Measurements from ENCODE around the gene TMEM163. TPM values are rescaled to one million over a fixed set of nuclear protein-coding genes. Genes with fewer than 3 reads are reported as not detected.

The TMEM163 gene
- total RNA-seq, 3 donors from 2014 or later, result 0.41 to 1.5 (median 0.60) TPM

DNA sequence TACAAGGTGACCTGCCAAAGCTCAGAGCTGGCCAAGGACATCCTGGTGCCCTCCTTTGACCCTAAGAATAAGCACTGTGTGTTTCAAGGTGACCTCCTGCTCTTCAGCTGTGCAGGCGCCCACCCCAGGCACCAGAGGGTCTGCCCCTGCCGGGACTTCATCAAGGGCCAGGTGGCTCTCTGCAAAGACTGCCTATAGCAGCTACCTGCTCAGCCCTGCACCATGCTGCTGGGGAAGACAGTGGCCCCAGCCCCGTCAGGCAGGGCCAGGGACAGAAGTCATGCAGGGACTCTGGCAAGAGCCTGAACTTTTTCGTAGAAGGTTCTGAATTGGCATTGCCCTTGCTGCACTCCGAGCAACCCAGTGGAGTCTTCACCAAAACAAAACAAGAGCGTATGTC lies 270.1 kb downstream of the TMEM163 start:
- H3K36me3 ChIP-seq (ENCODE audit: low read depth), result no peaks in the 10 kb centered on the region
- no peak overlapping the region for H3K4me3 ChIP-seq
- TF ChIP-seq, protein P1, sequence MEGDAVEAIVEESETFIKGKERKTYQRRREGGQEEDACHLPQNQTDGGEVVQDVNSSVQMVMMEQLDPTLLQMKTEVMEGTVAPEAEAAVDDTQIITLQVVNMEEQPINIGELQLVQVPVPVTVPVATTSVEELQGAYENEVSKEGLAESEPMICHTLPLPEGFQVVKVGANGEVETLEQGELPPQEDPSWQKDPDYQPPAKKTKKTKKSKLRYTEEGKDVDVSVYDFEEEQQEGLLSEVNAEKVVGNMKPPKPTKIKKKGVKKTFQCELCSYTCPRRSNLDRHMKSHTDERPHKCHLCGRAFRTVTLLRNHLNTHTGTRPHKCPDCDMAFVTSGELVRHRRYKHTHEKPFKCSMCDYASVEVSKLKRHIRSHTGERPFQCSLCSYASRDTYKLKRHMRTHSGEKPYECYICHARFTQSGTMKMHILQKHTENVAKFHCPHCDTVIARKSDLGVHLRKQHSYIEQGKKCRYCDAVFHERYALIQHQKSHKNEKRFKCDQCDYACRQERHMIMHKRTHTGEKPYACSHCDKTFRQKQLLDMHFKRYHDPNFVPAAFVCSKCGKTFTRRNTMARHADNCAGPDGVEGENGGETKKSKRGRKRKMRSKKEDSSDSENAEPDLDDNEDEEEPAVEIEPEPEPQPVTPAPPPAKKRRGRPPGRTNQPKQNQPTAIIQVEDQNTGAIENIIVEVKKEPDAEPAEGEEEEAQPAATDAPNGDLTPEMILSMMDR (IDR thresholded peaks at IDR 0.05), result no peak
- DNase-seq (no peak), ATAC-seq (no peak)
- no peaks in the 10 kb centered on the region for H3K4me1 ChIP-seq (ENCODE audit: low read depth)
- no peaks in the 10 kb centered on the region for H3K9me3 ChIP-seq
- intact Hi-C loops (cut with DNase I, micrococcal nuclease), result no loop called here

DNA sequence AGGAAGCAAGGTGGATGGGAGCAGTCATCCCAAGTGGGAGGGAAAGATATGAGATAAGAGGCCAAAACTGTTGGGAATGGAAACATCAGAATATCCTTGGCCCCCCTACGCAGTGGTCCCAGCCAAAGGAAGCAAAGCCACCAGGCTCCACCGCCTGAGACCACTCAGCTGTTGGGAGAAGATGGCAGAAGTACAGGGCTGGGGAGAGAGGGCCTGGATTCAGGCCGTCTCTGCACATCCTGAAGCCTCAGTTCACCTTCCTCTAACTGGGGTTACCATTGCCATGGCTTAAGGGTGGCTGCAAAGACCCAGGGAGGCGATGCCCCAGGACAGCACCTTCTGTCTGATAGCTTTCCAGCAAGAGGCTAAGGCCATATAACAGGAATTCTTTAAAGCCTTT lies 271.1 kb downstream of the TMEM163 start:
- ATAC-seq, result no peak
- no peak overlapping the region for H3K4me3 ChIP-seq
- intact Hi-C loops (cut with DNase I, micrococcal nuclease), result no loop called here
- no peaks in the 10 kb centered on the region for H3K36me3 ChIP-seq (ENCODE audit: low read depth)
- no peaks in the 10 kb centered on the region for H3K9me3 ChIP-seq
- no peaks in the 10 kb centered on the region for H3K4me1 ChIP-seq (ENCODE audit: low read depth)
- no peak for DNase-seq
- TF ChIP-seq, protein P1 (IDR thresholded peaks at IDR 0.05), result no peak

DNA sequence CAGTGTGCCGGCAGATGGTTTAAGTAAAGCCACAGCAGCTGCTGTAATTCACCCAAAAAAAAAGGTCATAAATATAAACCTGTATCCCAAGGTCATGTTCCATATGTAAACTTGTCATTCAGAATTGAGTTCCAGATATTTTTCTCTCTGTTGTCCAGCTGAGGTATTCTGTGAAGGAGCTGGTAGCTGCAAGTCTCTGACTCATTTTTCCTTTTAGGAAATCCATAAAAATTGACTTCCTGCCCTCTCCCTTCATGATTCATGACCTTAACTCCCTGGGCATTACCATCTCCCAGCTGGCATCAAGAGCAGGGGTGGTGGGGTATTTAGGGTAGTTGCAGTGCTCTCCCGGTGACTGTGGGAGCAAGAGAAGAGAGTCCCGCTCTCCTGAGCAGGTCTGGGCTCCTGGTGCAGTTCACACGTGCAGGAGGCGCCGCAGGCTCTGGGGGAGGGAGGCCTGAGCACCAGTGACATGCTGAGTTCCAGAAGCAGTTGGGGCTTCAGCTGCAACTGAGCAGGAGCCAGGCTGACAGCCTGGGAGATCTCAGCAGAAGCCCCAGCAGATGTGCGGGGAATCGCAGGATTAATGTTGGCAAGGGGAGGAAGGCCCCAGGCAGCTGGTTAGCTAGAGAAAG lies 272.3 kb downstream of the TMEM163 start:
- ATAC-seq (no peak), DNase-seq (no peak)
- intact Hi-C loops (cut with DNase I, micrococcal nuclease), result no loop called here
- Histone ChIP-seq H3K4me3 (no peak overlapping the region), H3K9me3 (no peaks in the 10 kb centered on the region), H3K36me3 (ENCODE audit: low read depth) (no peaks in the 10 kb centered on the region), H3K4me1 (ENCODE audit: low read depth) (no peaks in the 10 kb centered on the region)
- TF ChIP-seq, protein P1 (IDR thresholded peaks at IDR 0.05), result no peak

DNA sequence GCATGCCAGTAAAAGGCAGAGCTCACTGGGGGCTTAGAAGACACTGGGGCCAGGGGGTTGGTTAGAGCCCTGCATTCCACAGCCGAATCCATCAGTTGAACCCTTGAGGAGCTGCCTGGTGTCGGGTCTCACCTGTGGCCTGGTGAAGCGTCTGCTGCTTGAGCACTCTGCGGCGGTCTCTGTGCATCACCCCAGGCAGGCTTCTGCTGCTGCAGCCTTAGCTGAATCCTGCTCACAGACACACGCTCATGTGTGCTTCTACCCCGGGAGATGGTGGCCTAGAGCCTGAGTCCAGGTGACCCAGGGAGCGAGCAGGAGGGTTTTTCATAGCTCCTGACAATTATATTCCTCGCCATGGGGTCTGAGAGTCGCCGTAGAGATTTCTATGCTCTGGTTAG lies 272.8 kb downstream of the TMEM163 start:
- H3K36me3 ChIP-seq (ENCODE audit: low read depth), result no peaks in the 10 kb centered on the region

DNA sequence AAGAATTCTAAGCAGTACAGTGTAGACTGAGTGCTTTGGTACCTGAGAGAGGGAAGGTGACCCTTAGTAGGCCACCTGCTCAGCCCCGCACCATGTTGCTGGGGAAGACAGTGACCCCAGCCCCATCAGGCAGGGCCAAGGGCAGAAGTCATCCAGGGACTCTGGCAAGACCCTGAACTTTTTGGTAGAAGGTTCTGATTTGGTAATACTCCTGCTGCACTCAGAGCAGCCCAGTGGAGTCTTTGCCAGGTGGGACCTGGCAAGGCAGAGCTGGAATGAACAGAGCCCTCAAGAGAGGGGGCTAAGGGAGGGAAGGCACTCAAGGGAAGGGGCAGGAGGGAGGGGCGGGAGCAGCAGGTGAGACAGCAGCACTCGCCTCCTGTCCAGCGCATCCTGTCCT lies 273.7 kb downstream of the TMEM163 start:
- TF ChIP-seq, protein P1 (IDR thresholded peaks at IDR 0.05), result no peak
- Histone ChIP-seq H3K4me1 (ENCODE audit: low read depth) (no peaks in the 10 kb centered on the region), H3K4me3 (no peak overlapping the region), H3K9me3 (no peaks in the 10 kb centered on the region), H3K36me3 (ENCODE audit: low read depth) (no peaks in the 10 kb centered on the region)
- ATAC-seq (no peak), DNase-seq (no peak)
- intact Hi-C loops (cut with DNase I, micrococcal nuclease), result no loop called here

More for the DNA sequence above, 272.8 kb downstream of the TMEM163 start:
- Histone ChIP-seq H3K9me3 (no peaks in the 10 kb centered on the region), H3K4me3 (no peak overlapping the region), H3K4me1 (ENCODE audit: low read depth) (no peaks in the 10 kb centered on the region)
- intact Hi-C loops (cut with DNase I, micrococcal nuclease), result no loop called here
- TF ChIP-seq, protein P1 (IDR thresholded peaks at IDR 0.05), result no peak
- ATAC-seq (no peak), DNase-seq (no peak)
